HepG2 (cell line): ENCODE measurements around the gene NEDD8. TPM values are rescaled to one million over a fixed set of nuclear protein-coding genes. Genes with fewer than 3 reads are reported as not detected.

ENCODE experiments used
- ATAC-seq: fragments of 200-7000 bp; cut with Tn5 transposase; 3 replicates; pipeline ENCODE4 v1.9.1; 2020; ENCODE audit warnings: mild to moderate bottlenecking, moderate library complexity
- BruUV-seq: library from RNA; stranded (reverse); fragments of 400-500 nt; replicated peaks from 2 replicates; lab custom pipeline; 2021; lab: Mats Ljungman, UMichigan
- CTCF ChIA-PET: fragments of 300-600 bp; formaldehyde crosslinking; extraction: SDS; loops from one replicate; lab custom pipeline; 2021; ENCODE audit warnings: low total read pairs, inconsistent platforms, low intra/inter-chr PET ratio; lab: Yijun Ruan, JAX
- POLR2A ChIA-PET: fragments of 350-600 bp; sonication (Branson Sonifier 250); formaldehyde crosslinking; loops from one replicate; lab custom pipeline; 2020; ENCODE audit warnings: antibody characterized with exemption, inconsistent platforms; lab: Yijun Ruan, JAX
- DNase-seq: peaks from one replicate; pipeline ENCODE4 v3.0.0-alpha.2; 2015; ENCODE audit warnings: low spot score
- FAIRE-seq: peaks from 3 replicates; lab custom pipeline; 2011; peaks lifted over from hg19 to GRCh38; lab: Jason Lieb, UNC
- H2AFZ ChIP-seq: one replicate; pipeline ENCODE4 v1.6.1; 2011; ENCODE audit warnings: low read length, inconsistent platforms
- H3K27ac ChIP-seq: fragments of 300-600 bp; 3 replicates; pipeline ENCODE4 v1.8.0; 2011; ENCODE audit warnings: mixed run types, mild to moderate bottlenecking, mixed read lengths, low read length, inconsistent platforms; ENCODE audit not compliant: insufficient read depth; ENCODE audit errors: extremely low read length
- H3K27me3 ChIP-seq, 2 experiments: fragments of 200-600 bp in 1 of 2; 2 replicates in 1 of 2; 3 replicates in 1 of 2; pipeline versions ENCODE4 v1.6.0 to v1.8.0; 2011; ENCODE audit warnings: low read length in 2 of 2, mild to moderate bottlenecking in 2 of 2, moderate library complexity in 2 of 2, inconsistent platforms in 1 of 2; ENCODE audit not compliant: insufficient read depth in 2 of 2, control insufficient read depth in 1 of 2
- H3K36me3 ChIP-seq, 2 experiments: fragments of 200-600 bp in 1 of 2; replicated peaks in 1 of 2; 2 replicates in 1 of 2; 3 replicates in 1 of 2; pipeline versions ENCODE4 v1.5.1 to v1.8.0; 2011; ENCODE audit warnings: low read length in 2 of 2, inconsistent platforms in 1 of 2; ENCODE audit not compliant: insufficient read depth in 2 of 2, control insufficient read depth in 1 of 2
- H3K4me1 ChIP-seq: 2 replicates; pipeline ENCODE4 v1.5.1; 2012; ENCODE audit warnings: low read length, inconsistent platforms; ENCODE audit not compliant: insufficient read depth
- H3K4me2 ChIP-seq: 2 replicates; pipeline ENCODE4 v1.6.0; 2011; ENCODE audit warnings: low read depth, low read length, inconsistent platforms
- H3K4me3 ChIP-seq, 3 experiments: fragments of 200-600 bp in 1 of 3; sonication (generic), shearing (Covaris generic) in 1 of 3; replicated peaks in 1 of 3; 2 replicates each; pipeline ENCODE4 v1.5.1; 2011 to 2016; ENCODE audit warnings: low read length in 3 of 3, inconsistent platforms in 2 of 3, low read depth in 2 of 3, mild to moderate bottlenecking in 2 of 3, control low read depth in 1 of 3, mixed read lengths in 1 of 3; ENCODE audit not compliant: insufficient read depth in 1 of 3
- H3K79me2 ChIP-seq: one replicate; pipeline ENCODE4 v1.6.1; 2011; ENCODE audit warnings: low read length, inconsistent platforms; ENCODE audit not compliant: insufficient read depth
- H3K9ac ChIP-seq: 2 replicates; pipeline ENCODE4 v1.6.0; 2011; ENCODE audit warnings: mild to moderate bottlenecking, low read depth, low read length, inconsistent platforms; ENCODE audit not compliant: insufficient read depth
- H3K9me3 ChIP-seq: 2 replicates; pipeline ENCODE4 v1.5.1; 2012; ENCODE audit warnings: mild to moderate bottlenecking, low read length
- H4K20me1 ChIP-seq: 2 replicates; pipeline ENCODE4 v1.6.0; 2011; ENCODE audit warnings: inconsistent platforms, mild to moderate bottlenecking, low read length, moderate library complexity; ENCODE audit not compliant: insufficient read depth
- FIP1L1 ChIP-seq: fragments of 200-400 bp; formaldehyde crosslinking; IDR thresholded peaks from 2 replicates; pipeline ENCODE4 v1.6.1; 2018; ENCODE audit warnings: low read depth, mild to moderate bottlenecking, low read length, moderate library complexity, borderline replicate concordance; ENCODE audit not compliant: insufficient read depth
- GRHL1 ChIP-seq: sonication (generic); formaldehyde crosslinking; conservative IDR thresholded peaks from 2 replicates; pipeline ENCODE4 v1.8.0; 2022; ENCODE audit warnings: missing genetic modification reagents
- HDAC1 ChIP-seq: sonication (generic); formaldehyde crosslinking; IDR thresholded peaks from 2 replicates; pipeline ENCODE4 v1.5.1; 2020; ENCODE audit warnings: mild to moderate bottlenecking, missing genetic modification reagents
- JUNB ChIP-seq: sonication (generic); formaldehyde crosslinking; IDR thresholded peaks from 2 replicates; pipeline ENCODE4 v1.8.0; 2022; ENCODE audit warnings: missing genetic modification reagents, mild to moderate bottlenecking, borderline replicate concordance
- KDM2A ChIP-seq: sonication (generic); formaldehyde crosslinking; IDR thresholded peaks from 2 replicates; pipeline ENCODE4 v1.4.0; 2020; ENCODE audit warnings: low read depth, missing genetic modification reagents, borderline replicate concordance
- MIXL1 ChIP-seq: IDR thresholded peaks from 2 replicates; pipeline ENCODE4 v1.6.1; 2016
- PATZ1 ChIP-seq: sonication (generic); formaldehyde crosslinking; IDR thresholded peaks from 2 replicates; pipeline ENCODE4 v1.4.0; 2020; ENCODE audit warnings: missing genetic modification reagents
- SRSF4 ChIP-seq: fragments of 200-400 bp; formaldehyde crosslinking; IDR thresholded peaks from one replicate; pipeline ENCODE4 v1.6.1; 2018; ENCODE audit warnings: mild to moderate bottlenecking, low read depth, low read length, moderate library complexity; ENCODE audit not compliant: poor library complexity, severe bottlenecking
- ZNF580 ChIP-seq: IDR thresholded peaks from 2 replicates; pipeline ENCODE4 v1.6.1; 2016; ENCODE audit warnings: low read depth, borderline replicate concordance
- ZNF687 ChIP-seq: sonication (generic); formaldehyde crosslinking; IDR thresholded peaks from 2 replicates; pipeline ENCODE4 v1.5.1; 2020; ENCODE audit warnings: mild to moderate bottlenecking, missing genetic modification reagents, moderate library complexity
- ZNF768 ChIP-seq: sonication (generic); formaldehyde crosslinking; IDR thresholded peaks from 2 replicates; pipeline ENCODE4 v1.4.0; 2020; ENCODE audit warnings: missing genetic modification reagents
- WGBS: methylation state at CpG from one replicate; pipeline ENCODE4 v1.1.6; 2017; ENCODE audit warnings: low lambda C conversion rate; 5-methylcytosine and 5-hydroxymethylcytosine counted together
- in situ Hi-C: cut with HindIII; loops from 2 replicates; pipeline ENCODE4 v1.10.0; 2017; ENCODE audit warnings: low pct_unique_long_range_greater_than_20kb; ENCODE audit not compliant: extremely low pct_ligation_motif_present
- intact Hi-C: fragments of 100-400 bp; cut with micrococcal nuclease; formaldehyde crosslinking; loops from one replicate; pipeline ENCODE4 v1.10.0; 2022; ENCODE audit not compliant: unreplicated experiment
- polyA plus RNA-seq, 8 experiments: library from polyadenylated mRNA; depleted of rRNA in 3 of 8; stranded (reverse) in 7 of 8; unstranded in 1 of 8; fragments of >200 nt; fragmentation: Illumina TruSeq in 4 of 8; extraction: Trizol in 4 of 8; gene quantifications; 2 replicates each; pipeline versions ENCODE4 v1.2.1 to v1.2.3, GENCODE V29; 2011 to 2016; ENCODE audit warnings: low read depth in 4 of 8, missing spikeins in 1 of 8, mixed read lengths in 1 of 8; ENCODE audit not compliant: insufficient read depth in 1 of 8
- total RNA-seq, 5 experiments: library from RNA; depleted of rRNA; stranded (reverse); fragments of >200 nt; fragmentation: Illumina TruSeq; extraction: Trizol; gene quantifications; 2 replicates each; pipeline ENCODE4 v1.2.3, GENCODE V29; 2016; ENCODE audit warnings: low read depth in 1 of 5

NEDD8 gene
- total and polyA plus RNA-seq, 2 of the 13 experiments (the other 11 are each of a cell fraction or from before 2014, with no cell fraction given), result 535 to 713 TPM

GRCh38 chr14:24207104-24207551 is 25.0 kb downstream of the NEDD8 start (continued):
- TF ChIP-seq JUNB (CRISPR knock-in tag) (peak; percentile 35; the same call in 1 of the 2 replicates), MIXL1 (CRISPR knock-in tag) (no peak), HDAC1 (CRISPR knock-in tag) (no peak), FIP1L1 (no peak)
- TF ChIP-seq, all 625 proteins: peak for 15

- Histone ChIP-seq H3K27ac (no peak overlapping the region), H2AFZ (no peak overlapping the region), H3K4me2 (no peak overlapping the region), H3K79me2 (no peaks in the 10 kb centered on the region), H3K9me3 (no peaks in the 10 kb centered on the region), H3K9ac (no peak overlapping the region), H3K4me3 (no peak overlapping the region), H3K4me1 (peaks cover 3% of the 10 kb centered on the region; the same call in 1 of the 2 replicates), H4K20me1 (no peaks in the 10 kb centered on the region), H3K27me3 (no peaks in the 10 kb centered on the region), H3K36me3 (peaks cover 42 to 56% of the 10 kb centered on the region in 2 experiments)
- DNase-seq (no peak), FAIRE-seq (no peak), ATAC-seq (peak; percentile 12)
- intact Hi-C loops, result no loop called here
- in situ Hi-C loops, result no loop called here
- BruUV-seq, result TSS peak; percentile 24
- ChIA-PET CTCF (no interaction called here), POLR2A (interaction anchor here (0.9 to 2.7 kb wide), 9 partner anchors 8 to 65 kb away, joined by 3 to 13 read pairs (median 5); partner anchors contain the start of genes IPO4, IRF9, MDP1 and PSME2)
- WGBS, result 97% methylated on average over 11 of the region's 11 CpGs
- TF ChIP-seq ZNF580 (CRISPR knock-in tag) (no peak), ZNF768 (CRISPR knock-in tag) (peak; percentile 43; the same call in 1 of the 2 replicates), KDM2A (CRISPR knock-in tag) (no peak), ZNF687 (peak; percentile 27; the same call in 1 of the 2 replicates), PATZ1 (CRISPR knock-in tag) (no peak), SRSF4 (no peak), GRHL1 (no peak)
Measured at GRCh38 chr14:24206260-24207103, 25.7 kb downstream of the NEDD8 start.
